ENCODE results near the gene FOSL1. TPM values are rescaled to one million over a fixed set of nuclear protein-coding genes. Genes with fewer than 3 reads are reported as not detected.

Gene FOSL1
- total RNA-seq, 1 experiment from 2014 or later = 20.5 TPM

DNA sequence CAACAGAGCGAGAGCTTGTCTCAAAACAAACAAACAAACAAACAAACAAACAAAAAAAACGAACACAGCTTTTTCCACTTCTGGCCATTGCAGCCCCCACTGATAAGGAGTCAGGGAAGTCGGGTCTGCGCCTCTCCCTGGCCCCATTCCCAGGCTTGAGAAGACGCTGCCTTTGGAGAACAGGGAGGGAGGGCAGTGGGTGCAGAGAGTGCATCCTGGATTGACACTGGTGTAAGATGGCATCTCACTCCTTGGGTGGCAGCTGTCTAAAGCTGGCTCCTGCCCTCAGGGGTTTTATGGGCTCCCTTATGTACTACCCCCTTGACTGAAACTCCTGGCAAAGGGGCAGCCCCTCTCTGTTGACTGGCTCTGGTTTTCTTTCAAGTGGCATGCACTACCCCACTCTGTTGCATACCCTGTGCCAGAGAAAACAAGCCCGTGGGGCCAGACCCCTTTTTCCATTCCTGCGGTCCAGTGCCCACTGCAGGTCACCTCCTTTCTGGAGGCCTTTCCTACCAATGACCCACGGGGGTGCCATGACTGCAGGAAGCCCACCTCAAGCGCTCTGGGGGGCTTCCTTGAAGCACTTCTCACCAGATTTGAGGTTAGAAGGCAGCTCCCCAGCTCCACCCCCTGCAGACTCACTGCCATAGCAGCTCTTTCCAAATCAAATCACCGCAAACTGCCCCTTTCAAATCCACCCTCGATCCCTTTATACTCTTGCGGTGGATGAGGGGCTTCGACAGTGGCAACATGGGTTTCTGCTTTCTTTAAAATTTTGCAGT lies 31.8 kb upstream of the FOSL1 start:
- no peak overlapping the region for H3K27ac Mint-ChIP-seq
- H3K4me1 Mint-ChIP-seq = peaks cover 17% of the 10 kb centered on the region
- no peak for DNase-seq (ENCODE audit: low spot score)

DNA sequence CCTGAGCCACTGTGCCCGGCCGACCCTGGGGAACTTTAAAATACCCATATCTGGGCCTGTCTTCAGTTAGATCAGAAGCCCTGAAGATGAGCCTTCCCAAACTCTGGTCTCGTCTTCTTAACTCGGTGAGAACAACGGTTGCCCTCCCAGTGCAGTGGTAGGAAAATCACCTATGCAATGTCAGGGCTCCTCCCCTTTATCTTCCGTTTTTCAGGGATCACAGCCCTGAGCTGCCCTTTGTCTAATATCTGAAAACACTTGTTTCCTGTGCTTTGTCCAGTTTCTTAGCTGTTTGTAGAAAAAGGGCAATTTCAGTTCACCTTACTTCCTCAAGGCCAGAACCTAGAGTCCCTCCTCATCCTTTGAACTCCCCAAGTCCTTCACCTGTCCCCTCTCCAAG lies 28.5 kb upstream of the FOSL1 start:
- Mint-ChIP-seq H3K4me3 (no peak overlapping the region), H3K27ac (peak overlapping the region; percentile 6), H3K36me3 (no peaks in the 10 kb centered on the region), H3K4me1 (peaks cover 17% of the 10 kb centered on the region), H3K27me3 (ENCODE audit: low read depth) (no peaks in the 10 kb centered on the region), H3K9me3 (no peaks in the 10 kb centered on the region)
- TF ChIP-seq GABPB1 (CRISPR knock-in tag; IDR thresholded peaks at IDR 0.05) = no peak
- no peak for TF ChIP-seq RELA (CRISPR knock-in tag; IDR thresholded peaks at IDR 0.05; ENCODE audit: borderline replicate concordance)
- TF ChIP-seq ZNF219 (CRISPR knock-in tag; IDR thresholded peaks at IDR 0.05; ENCODE audit: borderline replicate concordance) = no peak
- TF ChIP-seq, protein P1, sequence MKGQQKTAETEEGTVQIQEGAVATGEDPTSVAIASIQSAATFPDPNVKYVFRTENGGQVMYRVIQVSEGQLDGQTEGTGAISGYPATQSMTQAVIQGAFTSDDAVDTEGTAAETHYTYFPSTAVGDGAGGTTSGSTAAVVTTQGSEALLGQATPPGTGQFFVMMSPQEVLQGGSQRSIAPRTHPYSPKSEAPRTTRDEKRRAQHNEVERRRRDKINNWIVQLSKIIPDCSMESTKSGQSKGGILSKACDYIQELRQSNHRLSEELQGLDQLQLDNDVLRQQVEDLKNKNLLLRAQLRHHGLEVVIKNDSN (CRISPR knock-in tag; IDR thresholded peaks at IDR 0.05) = no peak
- TF ChIP-seq, protein P2, sequence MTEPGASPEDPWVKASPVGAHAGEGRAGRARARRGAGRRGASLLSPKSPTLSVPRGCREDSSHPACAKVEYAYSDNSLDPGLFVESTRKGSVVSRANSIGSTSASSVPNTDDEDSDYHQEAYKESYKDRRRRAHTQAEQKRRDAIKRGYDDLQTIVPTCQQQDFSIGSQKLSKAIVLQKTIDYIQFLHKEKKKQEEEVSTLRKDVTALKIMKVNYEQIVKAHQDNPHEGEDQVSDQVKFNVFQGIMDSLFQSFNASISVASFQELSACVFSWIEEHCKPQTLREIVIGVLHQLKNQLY (CRISPR knock-in tag; IDR thresholded peaks at IDR 0.05) = no peak
- TF ChIP-seq, protein P3, sequence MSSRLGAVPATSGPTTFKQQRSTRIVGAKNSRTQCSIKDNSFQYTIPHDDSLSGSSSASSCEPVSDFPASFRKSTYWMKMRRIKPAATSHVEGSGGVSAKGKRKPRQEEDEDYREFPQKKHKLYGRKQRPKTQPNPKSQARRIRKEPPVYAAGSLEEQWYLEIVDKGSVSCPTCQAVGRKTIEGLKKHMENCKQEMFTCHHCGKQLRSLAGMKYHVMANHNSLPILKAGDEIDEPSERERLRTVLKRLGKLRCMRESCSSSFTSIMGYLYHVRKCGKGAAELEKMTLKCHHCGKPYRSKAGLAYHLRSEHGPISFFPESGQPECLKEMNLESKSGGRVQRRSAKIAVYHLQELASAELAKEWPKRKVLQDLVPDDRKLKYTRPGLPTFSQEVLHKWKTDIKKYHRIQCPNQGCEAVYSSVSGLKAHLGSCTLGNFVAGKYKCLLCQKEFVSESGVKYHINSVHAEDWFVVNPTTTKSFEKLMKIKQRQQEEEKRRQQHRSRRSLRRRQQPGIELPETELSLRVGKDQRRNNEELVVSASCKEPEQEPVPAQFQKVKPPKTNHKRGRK (CRISPR knock-in tag; IDR thresholded peaks at IDR 0.05; ENCODE audit: borderline replicate concordance) = no peak
- TF ChIP-seq, protein P4, sequence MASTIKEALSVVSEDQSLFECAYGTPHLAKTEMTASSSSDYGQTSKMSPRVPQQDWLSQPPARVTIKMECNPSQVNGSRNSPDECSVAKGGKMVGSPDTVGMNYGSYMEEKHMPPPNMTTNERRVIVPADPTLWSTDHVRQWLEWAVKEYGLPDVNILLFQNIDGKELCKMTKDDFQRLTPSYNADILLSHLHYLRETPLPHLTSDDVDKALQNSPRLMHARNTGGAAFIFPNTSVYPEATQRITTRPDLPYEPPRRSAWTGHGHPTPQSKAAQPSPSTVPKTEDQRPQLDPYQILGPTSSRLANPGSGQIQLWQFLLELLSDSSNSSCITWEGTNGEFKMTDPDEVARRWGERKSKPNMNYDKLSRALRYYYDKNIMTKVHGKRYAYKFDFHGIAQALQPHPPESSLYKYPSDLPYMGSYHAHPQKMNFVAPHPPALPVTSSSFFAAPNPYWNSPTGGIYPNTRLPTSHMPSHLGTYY (CRISPR knock-in tag; IDR thresholded peaks at IDR 0.05) = no peak
- TF ChIP-seq KAT7 (CRISPR knock-in tag; IDR thresholded peaks at IDR 0.05; ENCODE audit: borderline replicate concordance) = no peak
- CTCF ChIA-PET = interaction anchor here (1.5 to 1.6 kb wide), 2 partner anchors 38 to 69 kb away, joined by 3 to 4 read pairs; partner anchors contain the start of gene CCDC85B
- ATAC-seq (no peak), DNase-seq (ENCODE audit: low spot score) (no peak)
- POLR2A ChIA-PET = no interaction called here

More for the DNA sequence above, 31.8 kb upstream of the FOSL1 start:
- Mint-ChIP-seq H3K9me3 (no peaks in the 10 kb centered on the region), H3K36me3 (no peaks in the 10 kb centered on the region), H3K27me3 (ENCODE audit: low read depth) (no peaks in the 10 kb centered on the region), H3K4me3 (no peak overlapping the region)
- CTCF ChIA-PET = interaction anchor here (0.6 to 3.7 kb wide), 20 partner anchors 11 to 162 kb away, joined by 3 to 24 read pairs (median 5); partner anchors contain the start of genes C11orf68, CCDC85B, FIBP and MUS81
- peak; percentile 65 for ATAC-seq
- no peak for TF ChIP-seq SOX15 (CRISPR knock-in tag; IDR thresholded peaks at IDR 0.05)
- TF ChIP-seq, protein P5, sequence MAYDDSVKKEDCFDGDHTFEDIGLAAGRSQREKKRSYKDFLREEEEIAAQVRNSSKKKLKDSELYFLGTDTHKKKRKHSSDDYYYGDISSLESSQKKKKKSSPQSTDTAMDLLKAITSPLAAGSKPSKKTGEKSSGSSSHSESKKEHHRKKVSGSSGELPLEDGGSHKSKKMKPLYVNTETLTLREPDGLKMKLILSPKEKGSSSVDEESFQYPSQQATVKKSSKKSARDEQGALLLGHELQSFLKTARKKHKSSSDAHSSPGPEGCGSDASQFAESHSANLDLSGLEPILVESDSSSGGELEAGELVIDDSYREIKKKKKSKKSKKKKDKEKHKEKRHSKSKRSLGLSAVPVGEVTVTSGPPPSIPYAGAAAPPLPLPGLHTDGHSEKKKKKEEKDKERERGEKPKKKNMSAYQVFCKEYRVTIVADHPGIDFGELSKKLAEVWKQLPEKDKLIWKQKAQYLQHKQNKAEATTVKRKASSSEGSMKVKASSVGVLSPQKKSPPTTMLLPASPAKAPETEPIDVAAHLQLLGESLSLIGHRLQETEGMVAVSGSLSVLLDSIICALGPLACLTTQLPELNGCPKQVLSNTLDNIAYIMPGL (CRISPR knock-in tag; IDR thresholded peaks at IDR 0.05) = no peak
- TF ChIP-seq NFYB (CRISPR knock-in tag; conservative IDR thresholded peaks at IDR 0.05; ENCODE audit: low read depth) = no peak
- TF ChIP-seq, protein P6, sequence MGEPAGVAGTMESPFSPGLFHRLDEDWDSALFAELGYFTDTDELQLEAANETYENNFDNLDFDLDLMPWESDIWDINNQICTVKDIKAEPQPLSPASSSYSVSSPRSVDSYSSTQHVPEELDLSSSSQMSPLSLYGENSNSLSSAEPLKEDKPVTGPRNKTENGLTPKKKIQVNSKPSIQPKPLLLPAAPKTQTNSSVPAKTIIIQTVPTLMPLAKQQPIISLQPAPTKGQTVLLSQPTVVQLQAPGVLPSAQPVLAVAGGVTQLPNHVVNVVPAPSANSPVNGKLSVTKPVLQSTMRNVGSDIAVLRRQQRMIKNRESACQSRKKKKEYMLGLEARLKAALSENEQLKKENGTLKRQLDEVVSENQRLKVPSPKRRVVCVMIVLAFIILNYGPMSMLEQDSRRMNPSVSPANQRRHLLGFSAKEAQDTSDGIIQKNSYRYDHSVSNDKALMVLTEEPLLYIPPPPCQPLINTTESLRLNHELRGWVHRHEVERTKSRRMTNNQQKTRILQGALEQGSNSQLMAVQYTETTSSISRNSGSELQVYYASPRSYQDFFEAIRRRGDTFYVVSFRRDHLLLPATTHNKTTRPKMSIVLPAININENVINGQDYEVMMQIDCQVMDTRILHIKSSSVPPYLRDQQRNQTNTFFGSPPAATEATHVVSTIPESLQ (CRISPR knock-in tag; IDR thresholded peaks at IDR 0.05) = no peak
- TF ChIP-seq ATF1 (CRISPR knock-in tag; IDR thresholded peaks at IDR 0.05) = no peak
- POLR2A ChIA-PET = interaction anchor here (1.0 to 1.2 kb wide), 2 partner anchors 14 to 72 kb away, joined by 4 to 6 read pairs; partner anchors contain the start of gene MUS81
